Esophagus squamous epithelium (tissue), 4 donors: ENCODE measurements around the gene CDK5RAP1.

ENCODE experiments used
- POLR2A ChIP-seq, 4 donors: fragments of 450-650 bp; IDR thresholded peaks; one replicate each; pipeline ENCODE4 v1.6.1; 2017; ENCODE audit warnings: antibody characterized with exemption in 4 of 4, mild to moderate bottlenecking in 4 of 4, moderate library complexity in 3 of 4
- TF ChIP-seq, protein P1 (sequence below), 6 experiments: fragments of 450-650 bp in 4 of 6; fragments of 200-600 bp in 2 of 6; sonication (generic) in 2 of 6; IDR thresholded peaks; one replicate each; pipeline ENCODE4 v1.5.1; 2016 to 2019; ENCODE audit warnings: antibody characterized with exemption in 6 of 6, mild to moderate bottlenecking in 4 of 6, moderate library complexity in 4 of 6

DNA sequence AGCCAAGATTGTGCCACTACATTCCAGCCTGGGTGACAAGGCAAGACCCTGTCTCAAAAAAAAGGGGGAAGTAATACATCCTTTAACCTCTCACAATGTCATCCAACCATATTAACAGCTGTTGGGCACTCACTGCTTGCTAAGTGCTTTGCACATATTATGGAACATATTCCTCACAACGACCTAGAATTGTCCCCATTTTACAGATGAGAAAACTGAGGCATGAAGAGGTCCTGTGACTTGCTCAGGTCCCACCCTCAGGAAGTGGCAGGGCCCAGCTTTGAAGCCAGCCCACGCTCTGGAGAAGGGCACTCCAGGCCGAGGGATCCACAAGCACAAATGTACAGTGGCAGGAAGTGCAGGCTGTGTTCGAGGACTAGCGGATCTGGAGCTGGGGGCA lies 85.0 kb downstream of the CDK5RAP1 start:
- TF ChIP-seq, protein P1, sequence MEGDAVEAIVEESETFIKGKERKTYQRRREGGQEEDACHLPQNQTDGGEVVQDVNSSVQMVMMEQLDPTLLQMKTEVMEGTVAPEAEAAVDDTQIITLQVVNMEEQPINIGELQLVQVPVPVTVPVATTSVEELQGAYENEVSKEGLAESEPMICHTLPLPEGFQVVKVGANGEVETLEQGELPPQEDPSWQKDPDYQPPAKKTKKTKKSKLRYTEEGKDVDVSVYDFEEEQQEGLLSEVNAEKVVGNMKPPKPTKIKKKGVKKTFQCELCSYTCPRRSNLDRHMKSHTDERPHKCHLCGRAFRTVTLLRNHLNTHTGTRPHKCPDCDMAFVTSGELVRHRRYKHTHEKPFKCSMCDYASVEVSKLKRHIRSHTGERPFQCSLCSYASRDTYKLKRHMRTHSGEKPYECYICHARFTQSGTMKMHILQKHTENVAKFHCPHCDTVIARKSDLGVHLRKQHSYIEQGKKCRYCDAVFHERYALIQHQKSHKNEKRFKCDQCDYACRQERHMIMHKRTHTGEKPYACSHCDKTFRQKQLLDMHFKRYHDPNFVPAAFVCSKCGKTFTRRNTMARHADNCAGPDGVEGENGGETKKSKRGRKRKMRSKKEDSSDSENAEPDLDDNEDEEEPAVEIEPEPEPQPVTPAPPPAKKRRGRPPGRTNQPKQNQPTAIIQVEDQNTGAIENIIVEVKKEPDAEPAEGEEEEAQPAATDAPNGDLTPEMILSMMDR (IDR thresholded peaks at IDR 0.05): no peak
- no peak for TF ChIP-seq POLR2A (IDR thresholded peaks at IDR 0.05)
